Activated CD4-positive, alpha-beta T cell treated with anti-CD3 and anti-CD28 coated beads for 1 hour (primary cell): ENCODE results near the gene GALNT17.
"Not testable (repeated sequence)": the region's sequence is repeated elsewhere in the genome, so short reads cannot be mapped to it uniquely, and the experiment has no call there.

Experiments used
- DNase-seq: peaks from one replicate; pipeline ENCODE4 v3.0.0-alpha.2; 2020

The GALNT17 gene

DNA sequence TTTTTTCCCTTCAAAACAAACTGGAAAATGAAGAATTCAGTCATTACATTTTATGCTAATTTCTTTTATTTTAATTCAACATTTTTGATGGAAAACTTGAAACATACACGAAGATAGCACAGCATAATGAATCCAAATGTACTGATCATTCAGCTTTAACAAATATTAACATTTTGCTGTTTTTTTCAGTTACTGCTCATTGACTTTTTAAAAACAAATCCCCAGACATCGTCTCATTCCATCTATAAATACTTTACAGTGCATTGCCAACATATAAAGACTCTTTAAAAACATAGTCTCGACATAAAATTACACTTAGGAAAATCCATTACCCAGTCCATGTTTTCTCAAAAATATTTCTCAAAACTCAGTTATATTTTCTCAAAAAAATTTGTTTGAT is 452.3 kb downstream of the GALNT17 start:
- DNase-seq, result no peak

DNA sequence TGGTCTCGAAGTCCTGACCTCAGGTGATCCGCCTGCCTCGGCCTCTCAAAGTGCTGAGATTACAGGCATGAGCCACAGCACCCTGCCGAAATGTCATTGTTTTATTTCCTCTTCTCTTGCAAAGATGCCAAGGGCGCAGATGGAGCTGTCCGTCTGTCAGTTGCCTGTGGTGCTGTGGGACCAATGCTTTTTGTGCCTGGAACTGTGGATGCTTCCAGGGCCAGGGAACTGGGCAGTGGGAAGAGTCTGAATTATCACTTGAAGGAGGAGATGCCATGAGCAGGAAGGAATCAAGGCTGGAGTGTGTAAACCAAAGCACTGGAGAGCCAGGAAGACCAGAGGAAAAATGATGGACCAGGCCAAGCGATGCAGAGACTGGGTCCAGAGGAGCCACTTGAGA is 459.9 kb downstream of the GALNT17 start:
- DNase-seq, result no peak

DNA sequence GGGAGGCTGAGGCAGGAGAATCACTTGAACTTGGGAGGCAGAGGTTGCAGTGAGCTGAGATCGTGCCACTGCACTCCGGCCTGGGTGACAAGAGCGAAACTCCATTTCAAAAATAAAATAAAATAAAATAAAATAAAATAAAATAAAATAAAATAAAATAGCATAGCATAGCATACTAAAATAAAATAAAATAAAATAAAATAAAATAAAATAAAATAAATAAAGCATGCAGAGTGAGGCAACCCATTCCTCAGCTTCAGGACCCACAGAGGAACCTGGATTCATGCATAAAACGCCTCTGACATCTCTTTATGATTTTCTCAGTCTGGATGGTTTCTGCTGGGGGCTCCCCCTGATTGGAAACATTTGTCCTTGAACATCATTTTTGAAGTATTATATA is 460.4 kb downstream of the GALNT17 start:
- not testable (repeated sequence) for DNase-seq

DNA sequence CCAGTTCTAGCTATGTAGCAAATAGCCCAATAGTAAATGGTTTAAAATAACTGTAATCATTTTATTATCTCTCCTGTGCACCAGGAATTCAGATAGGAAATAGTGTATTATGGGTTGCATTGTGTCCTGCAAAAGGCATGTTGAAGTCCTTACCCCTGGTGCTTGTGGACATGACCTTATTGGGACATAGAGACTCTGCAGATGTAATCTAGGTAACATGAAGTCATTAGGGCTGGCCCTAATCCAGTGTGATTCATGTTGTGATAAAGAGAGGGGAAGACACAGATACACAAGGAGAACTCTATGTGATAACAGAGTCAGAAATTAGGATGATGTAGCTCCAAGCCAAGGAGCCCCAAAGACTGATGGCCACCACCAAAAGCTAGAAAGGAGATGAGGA is 462.8 kb downstream of the GALNT17 start:
- DNase-seq, result no peak

DNA sequence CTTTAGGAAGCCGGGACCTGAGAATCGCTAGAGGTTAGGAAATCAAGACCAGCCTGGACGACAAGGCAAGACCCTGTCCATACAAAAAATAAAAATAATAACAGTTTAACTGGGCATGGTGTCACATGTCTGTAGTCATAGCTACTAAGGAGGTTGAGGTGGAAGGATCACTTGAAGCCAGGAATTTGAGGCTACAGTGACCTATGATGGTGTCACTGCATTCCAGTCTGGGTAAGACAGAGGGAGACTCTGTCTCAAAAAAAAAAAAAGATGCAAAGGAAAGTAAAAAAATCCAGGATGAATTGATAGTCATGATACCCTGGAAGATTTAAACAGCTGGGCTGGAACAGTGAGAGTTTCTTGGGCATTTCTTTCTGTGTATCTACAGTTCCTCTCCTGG is 463.2 kb downstream of the GALNT17 start:
- DNase-seq, result no peak

DNA sequence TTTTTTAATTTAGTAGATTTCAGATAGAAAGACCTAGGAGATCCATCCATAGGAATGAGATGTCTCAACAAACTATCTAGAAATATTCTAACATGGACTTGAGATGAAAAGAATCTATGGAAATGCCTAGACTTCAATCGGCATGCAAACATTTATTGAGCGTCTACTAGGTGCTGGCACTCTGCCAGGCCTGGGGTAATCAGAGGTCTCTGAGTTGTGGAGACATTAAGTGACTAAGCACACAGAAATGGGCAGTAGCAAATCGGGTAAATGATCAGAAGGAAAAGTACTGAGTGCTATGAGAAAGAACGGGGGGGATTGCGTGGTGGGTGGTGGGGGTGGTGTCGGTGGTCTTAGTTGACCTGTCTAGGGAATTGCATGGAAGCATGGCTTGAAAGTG is 466.6 kb downstream of the GALNT17 start:
- DNase-seq, result no peak

DNA sequence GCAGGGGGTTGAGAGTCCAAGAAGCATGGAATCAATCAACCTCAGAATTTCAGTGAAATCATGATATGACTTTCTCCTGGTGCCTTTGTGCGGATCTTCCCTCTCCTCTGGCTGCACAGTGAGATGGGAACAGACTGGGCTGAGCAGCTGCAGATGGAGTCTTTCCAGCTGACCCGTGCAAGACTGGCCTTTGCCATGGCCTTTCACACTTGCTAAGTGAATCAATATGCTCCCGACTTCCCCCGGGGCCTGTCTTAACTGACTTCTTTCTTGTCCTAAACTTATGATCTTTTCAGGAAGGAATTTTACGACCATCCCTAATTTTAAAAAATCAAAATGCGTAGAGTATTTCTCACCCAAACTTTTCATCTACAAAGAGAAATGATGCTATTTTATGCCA is 469.9 kb downstream of the GALNT17 start:
- DNase-seq, result no peak

DNA sequence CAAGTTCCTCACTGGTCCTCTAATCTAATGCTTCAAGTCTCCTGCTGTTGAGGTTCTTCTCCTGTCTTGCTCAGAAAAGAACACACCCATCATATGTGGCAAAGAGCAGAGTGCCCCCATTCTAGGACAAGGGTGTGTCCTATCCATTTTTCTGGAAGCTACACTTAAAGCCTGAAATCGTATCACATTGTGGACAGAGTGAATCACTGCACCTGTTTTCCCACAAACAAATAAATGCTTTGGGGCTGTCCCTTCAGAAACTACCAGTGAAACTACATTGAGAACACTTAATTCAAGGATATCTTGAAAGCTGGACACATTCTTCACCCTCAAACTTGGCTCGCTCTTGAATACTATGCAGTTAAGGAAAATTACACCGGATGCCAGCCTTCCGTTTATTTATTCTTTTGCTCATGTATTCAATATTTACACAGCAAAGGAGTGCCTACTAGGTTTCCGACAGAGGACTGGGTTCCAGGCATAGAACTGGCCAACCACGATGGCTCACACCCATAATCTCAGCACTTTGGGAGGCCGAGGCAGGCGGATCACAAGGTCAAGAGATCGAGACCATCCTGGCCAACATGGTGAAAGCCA is 473.0 kb downstream of the GALNT17 start:
- DNase-seq, result no peak

DNA sequence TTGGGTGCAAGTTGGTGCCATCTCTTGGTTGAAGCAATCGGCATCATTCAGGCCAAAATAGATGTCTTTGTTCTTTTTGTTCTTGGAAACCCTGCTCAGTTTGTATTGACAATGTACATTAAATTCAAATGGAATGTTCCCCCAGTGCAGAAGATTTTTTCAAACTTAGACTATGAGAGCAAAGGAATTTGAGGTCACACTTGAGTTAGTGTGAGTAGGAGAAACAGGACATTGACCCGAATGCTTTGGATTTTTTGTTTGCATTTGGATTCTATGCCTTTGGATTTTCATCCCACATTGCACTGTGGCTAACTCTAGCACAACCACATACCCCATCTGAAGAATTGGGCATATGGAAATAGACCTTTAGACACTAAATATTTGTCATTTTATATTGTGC is 480.0 kb downstream of the GALNT17 start:
- no peak for DNase-seq

DNA sequence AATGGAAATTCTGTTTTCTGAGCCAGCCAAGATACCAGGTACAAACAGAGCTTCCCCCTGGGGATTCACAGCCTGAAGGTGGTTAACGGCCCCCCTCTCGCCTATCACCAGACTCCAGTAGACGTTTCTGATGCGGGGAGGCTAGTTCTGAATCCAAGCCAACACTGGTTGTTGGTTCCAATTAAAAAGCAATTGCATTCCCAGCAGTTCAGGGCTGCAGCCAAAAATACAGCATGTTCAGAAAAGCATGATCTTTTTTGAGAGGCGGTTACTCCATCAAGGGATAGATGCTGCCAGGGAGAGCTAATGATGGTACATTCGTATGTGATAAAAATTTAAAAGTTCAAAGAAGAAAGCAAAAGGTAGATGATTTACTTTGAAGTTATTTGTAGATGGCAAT is 481.0 kb downstream of the GALNT17 start:
- no peak for DNase-seq

DNA sequence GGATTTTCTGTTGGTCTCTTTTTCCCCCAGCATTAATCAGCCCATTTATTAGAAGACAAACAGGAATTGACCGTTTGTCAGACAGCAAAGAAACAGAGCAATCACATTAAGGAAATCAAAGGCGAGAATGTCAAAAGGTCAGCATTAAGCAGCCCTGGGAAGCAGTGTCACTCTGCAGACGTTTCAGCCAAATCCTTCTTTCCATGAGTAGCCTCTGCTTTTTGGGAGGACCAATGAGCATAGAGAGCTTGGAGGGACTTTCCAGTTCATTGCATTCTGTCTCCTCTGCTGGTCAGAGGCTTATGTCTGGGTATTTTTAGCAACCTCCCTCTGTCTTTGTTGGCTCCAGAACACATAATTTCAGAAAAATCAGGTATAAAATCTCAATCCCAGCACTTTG is 481.4 kb downstream of the GALNT17 start:
- no peak for DNase-seq

DNA sequence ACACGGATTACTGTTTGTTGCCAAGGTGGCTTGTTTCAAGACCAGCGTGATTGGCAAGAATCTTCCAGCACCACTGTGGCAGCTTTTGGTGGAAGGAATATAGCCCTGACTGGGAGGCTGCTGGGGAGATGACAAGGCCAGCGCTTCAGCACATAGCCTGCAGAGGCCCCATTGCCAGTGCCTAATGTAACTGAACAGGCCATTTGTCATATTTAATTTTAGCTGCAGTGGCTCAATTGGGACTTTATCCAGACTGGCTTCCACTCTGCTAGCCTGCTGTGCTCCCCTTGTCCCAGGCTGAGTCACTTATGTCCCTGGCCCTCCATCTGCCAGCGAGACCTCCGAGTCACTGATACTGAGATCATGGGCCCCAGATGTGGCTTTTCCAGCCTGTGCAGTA is 483.1 kb downstream of the GALNT17 start:
- no peak for DNase-seq

DNA sequence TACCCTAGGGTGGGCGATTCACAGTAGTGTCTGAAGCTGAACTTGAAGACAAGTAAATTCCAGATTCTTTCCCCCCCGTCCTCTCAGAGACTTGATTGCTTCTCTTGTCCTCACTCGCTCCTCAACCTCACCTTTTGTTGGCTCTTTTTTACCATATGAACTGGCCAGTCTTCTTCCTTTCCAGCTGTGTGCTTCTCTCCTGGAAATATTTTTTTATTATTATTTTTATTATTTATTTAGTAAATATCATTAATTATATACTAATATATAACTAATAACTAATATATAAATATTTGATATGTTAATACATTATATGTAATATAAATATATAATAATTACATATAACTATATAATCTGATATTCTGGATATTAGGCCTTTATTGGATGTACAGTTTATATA is 484.3 kb downstream of the GALNT17 start:
- DNase-seq, result no peak

DNA sequence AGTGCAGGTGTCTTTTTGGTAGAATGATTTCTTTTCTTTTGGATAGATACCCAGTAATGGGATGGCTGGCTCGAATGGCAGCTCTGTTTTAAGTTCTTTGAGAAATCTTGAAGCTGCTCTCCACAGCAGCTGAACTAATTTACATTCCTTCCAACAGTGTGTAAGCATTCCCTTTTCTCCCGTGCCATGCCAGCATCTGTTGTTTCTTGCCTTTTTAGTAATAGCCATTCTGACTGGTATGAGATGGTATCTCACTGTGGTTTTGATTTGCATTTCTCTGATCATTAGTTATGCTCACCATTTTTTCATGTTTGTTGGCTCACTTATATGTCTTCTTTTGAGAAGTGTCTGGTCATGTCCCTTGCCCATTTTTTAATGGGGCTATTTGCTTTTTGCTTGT is 486.3 kb downstream of the GALNT17 start:
- no peak for DNase-seq

DNA sequence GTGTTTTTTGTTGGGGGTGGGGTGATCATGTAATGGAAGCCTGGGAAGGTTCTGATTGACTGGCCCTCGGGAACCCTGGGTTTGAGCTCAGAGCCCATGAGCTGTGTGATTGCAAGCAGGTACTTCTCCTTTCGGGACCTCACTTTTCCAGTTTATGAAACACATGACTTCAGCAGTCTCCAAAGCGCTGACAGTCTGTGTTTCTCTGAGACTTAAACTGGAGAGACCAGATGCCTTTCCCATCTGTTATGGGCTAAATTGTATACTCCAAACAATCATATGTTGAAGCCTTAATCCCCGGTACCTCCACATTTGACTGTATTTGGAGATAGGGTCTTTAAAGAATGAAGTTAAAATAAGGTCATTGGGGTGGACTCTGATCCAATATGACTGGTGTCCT is 493.6 kb downstream of the GALNT17 start:
- DNase-seq, result no peak

DNA sequence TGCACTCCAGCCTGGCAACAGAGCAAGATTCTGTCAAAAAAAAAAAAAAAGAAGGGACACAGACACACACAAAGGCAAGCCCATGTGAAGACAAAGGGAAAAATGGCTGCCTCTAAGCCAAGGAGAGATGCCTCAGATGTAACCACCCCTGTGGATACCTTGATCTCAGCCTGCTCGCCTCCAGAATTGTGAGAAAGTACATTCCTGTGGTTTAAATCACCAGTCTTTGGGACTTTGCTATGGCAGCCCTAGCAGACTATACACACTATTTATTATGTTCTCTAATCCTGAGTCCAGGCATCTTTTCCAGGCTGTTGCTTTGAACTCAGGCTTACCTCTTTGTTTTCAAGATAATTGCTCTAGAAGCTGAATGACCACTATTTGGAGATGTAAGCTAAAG is 494.3 kb downstream of the GALNT17 start:
- DNase-seq, result no peak

DNA sequence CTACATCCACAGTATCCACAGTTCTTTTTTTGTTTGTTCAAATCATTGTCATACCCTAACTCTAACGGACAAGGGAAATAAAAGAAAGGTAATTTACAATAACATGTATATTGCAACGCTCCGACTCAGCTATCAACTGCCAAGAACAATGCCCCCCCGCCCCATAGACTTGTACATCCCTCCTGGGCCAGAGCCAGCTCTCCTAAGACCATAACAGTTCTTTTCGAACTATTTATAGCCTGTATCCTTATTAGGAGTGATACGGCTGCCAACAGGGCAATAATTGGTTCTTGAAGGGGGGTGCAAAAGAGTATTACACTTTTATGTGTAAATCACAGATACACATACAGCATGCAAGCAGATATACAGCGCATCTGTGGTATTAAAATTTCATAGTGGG is 495.7 kb downstream of the GALNT17 start:
- DNase-seq, result no peak

DNA sequence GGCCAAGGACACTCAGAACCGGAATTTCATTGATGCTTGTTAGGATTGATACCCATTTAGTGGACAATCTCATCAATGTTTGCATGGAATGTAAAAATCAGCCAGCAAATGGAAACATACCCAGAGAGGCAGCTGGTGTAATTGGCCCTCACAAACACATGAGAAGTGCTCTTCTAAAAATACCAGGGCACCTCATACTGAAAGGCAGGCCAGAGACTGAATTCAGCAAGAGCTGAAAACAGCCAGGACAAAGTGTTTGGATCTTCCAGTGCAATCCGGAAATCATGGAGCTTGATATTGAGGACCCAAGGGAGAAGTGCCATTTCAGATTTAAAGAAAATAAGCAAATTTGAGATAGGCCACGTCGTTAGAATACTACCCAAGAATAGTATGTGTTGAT is 498.6 kb downstream of the GALNT17 start:
- DNase-seq, result no peak

DNA sequence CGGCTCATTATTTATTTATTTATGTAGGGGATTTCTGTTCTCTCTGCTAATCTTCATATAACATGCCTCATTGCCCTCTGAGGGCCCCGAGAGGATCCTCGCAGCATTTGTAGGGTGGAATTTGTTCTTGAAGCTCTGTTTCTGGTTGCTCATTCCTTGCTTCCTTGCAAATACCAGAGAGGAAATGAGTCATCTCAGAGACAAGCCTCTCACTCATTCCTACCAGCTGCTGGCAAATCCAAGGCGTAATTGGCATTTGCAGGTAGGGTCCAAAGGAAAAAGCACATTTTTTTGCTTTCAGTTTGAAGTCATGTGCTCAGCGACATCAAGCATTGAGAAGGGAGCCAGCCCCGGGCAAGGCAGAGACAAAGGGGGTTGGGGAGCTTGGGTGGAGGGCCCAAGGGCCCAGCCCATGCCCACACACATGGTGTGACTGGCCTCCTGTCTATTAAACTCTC is 501.6 kb downstream of the GALNT17 start:
- DNase-seq, result no peak

DNA sequence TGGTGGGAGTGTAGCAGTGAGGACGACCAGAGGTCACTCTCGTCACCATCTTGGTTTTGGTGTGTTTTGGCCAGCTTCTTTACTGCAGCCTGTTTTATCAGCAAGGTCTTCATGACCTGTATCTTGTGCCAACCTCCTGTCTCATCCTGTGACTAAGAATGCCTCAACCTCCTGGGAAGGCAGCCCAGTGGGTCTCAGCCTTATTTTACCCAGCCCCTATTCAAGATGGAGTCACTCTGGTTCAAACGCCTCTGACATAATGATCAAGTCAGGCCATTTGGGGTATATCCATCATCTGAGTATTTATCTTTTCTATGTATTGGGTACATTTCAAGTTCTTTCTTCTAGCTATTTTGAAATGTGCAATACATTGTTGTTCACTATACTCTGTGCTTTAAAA is 503.9 kb downstream of the GALNT17 start:
- DNase-seq, result not testable (repeated sequence)

DNA sequence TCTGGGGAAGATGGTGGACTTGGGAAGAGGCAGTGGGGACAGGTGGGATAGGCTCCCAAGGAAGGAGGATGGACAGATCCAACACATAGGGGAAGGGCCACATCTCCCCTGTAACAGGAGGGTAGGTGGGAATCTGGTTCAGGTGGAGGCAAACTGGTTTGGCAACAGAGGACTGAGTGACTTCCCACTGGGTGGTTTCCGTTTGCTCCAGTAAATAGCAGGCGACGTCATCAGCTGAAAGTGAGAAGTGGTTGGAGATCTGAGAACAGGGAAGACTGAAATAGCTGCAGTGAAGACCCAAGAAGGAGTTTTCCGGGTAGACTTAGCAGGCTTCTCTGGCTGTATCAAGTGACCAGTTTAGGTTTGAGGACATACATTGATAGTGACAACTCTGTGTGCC is 504.4 kb downstream of the GALNT17 start:
- no peak for DNase-seq

DNA sequence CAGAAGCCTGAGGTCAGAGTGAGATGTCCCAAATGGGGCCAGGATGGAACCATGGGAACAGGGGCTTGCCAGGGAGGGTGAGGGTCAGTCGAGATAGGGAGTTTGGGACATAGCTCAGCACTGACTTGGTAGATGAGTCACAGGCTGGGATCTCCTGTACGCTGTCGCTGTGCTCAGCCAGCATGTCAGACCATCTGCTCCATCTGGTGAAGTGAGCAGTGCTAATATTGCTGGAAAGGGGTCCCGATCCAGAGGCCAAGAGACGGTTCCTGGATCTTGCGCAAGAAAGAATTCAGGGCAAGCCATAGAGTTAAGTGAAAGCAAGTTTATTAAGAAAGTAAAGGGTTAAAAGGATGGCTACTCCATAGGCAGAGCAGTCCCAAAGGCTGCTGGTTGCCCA is 505.6 kb downstream of the GALNT17 start:
- no peak for DNase-seq

DNA sequence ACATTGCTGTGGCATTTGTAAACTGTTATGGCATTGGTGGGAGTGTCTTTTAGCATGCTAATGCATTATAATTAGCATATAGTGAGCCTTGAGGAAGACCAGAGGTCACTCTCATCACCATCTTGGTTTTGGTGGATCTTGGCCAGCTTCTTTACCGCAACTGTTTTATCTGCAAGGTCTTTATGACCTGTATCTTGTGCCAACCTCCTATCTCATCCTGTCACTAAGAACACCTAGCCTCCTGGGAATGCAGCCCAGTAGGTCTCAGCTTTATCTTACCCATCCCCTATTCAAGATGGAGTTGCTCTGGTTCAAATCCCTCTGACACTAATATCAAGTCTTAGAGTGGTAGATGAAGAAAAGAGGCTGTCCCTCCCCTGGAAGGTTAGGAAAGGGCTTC is 506.2 kb downstream of the GALNT17 start:
- DNase-seq, result no peak

DNA sequence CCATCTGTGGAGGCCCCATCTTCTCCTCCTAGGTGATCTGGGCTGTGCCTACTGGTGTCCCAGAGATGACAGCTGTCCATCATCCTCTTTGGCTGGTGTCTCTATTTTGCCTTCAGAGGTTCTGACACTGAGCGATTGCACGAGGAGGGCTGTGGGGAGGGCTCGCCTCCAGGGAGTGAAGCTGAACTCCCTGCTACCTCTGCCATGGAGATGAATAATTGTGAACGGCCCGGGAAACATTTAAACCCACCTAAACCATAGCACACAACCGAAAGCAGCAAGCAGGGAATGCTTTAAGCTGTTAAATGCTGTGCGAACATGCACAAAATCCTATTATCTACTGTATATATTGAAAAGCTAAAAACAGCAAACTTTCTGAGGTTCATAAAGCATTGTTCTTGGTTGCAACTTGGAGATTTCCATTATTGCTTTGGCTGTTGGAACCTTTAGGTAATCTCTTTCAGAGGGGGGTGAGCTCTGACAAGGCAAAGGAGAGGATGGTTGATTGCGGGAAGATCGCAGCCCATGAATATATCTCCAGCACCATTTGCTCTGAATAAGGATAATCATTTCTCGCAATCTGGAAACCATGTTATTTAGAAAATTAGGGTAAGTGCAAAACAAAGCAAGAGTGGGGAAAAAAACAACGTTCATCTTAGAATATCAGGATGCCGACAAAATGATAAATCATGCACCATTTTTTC is 507.6 kb downstream of the GALNT17 start:
- no peak for DNase-seq

DNA sequence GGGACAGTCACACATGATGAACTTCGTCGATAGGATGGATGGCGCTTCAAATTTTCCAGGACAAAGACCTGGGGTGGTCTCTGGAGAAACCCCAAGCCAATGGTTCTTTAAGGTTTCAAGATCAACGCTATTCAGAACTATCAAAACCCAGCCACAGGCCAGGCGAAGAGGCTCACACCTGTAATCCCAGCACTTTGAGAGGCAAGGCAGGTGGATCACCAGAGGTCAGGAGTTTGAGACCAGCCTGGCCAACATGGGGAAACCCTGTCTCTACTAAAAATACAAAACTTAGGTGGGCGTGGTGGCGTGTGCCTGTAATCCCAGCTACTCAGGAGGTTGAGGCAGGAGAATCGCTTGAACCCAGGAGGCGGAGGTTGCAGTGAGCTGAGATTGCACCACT is 511.1 kb downstream of the GALNT17 start:
- DNase-seq, result not testable (repeated sequence)
